ENCODE measurements around the gene SELENOO.

SELENOO gene

DNA sequence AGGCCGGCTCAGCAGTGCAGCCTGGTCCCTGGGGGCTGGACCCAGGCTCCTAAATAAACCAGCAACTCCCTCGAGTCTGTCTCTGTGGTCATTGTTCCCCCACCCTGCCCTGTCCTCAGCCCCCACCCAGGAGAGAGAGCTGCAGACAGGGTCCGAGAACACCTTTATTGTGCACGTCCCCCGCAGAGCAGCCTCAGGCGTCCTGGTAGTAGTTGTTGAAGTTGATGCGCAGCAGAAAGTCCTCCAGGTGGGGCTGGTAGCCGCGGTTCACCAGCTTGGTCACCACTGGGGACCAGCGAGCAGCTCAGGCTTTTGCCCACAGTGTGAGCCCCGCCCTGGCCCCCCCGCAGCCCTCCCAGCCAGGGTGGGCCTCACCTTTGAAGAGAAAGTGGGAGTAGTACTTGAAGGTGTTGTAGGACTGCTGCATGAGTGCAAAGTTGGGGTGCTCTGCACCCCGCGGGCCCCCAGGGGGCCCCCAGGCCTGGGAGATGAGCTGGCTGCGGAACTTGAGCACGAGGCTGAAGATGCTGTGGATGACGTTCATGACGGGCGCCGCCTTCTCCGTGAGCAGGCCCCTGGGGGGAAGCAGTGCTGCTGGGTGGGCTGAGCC lies 16.8 kb downstream of the SELENOO start:
- H3K36me3 ChIP-seq (ENCODE audit: control insufficient read depth, insufficient read depth, low read length), result peaks cover 78% of the 10 kb centered on the region
- no peak for DNase-seq
- no peaks in the 10 kb centered on the region for H3K27me3 ChIP-seq (replicated peaks; ENCODE audit: control insufficient read depth, insufficient read depth, low read length, poor library complexity, severe bottlenecking)
- H3K4me1 ChIP-seq (ENCODE audit: control insufficient read depth, insufficient read depth, low read length, poor library complexity, severe bottlenecking), result no peaks in the 10 kb centered on the region
- no peak overlapping the region for H3K4me3 ChIP-seq (ENCODE audit: insufficient read depth, low read depth, low read length, poor library complexity, severe bottlenecking)
- no peaks in the 10 kb centered on the region for H3K9me3 ChIP-seq (ENCODE audit: control insufficient read depth, low read length)
- H3K27ac ChIP-seq (ENCODE audit: insufficient read depth, low read length, poor library complexity, severe bottlenecking), result no peak overlapping the region

DNA sequence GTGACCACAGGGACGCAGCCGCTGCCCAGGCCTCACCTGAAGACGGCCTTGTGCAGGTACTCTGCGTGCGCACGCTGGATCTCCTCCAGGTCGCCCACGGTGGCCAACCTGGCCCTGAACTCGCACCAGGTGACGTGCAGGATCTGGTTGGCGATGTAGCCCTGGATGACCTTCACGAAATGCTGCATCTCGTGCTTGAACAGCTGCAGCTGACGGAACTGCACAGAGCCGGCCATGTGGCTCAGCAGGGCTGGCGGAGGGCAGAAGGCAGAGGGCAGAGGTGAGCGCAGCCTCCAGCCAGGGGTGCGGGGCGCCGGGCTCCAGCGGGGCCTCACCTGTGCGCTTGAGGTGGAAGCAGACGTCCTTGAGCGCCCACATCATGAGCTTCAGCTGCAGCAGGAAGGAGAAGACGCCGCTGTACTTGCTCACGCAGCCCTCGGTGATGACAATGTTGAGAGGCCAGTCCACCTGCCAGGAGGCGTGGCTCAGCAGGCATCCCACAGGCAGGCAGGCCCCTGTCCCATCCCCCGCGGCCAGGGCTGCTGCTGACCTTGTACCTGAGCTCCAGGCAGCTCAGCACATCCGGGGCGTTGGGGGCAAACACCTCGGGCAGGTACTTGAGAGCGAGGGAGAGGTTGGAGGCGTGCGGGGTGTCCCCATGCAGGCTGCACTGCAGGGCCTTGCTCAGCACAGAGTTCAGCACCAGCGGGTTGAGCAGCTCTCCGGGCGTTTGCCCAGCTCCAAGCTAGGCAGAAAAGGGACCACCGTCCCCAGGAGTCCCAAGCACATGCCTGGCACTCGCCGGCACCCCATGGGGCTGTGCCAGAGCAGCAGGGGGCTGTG lies 17.6 kb downstream of the SELENOO start:
- no peak for DNase-seq

DNA sequence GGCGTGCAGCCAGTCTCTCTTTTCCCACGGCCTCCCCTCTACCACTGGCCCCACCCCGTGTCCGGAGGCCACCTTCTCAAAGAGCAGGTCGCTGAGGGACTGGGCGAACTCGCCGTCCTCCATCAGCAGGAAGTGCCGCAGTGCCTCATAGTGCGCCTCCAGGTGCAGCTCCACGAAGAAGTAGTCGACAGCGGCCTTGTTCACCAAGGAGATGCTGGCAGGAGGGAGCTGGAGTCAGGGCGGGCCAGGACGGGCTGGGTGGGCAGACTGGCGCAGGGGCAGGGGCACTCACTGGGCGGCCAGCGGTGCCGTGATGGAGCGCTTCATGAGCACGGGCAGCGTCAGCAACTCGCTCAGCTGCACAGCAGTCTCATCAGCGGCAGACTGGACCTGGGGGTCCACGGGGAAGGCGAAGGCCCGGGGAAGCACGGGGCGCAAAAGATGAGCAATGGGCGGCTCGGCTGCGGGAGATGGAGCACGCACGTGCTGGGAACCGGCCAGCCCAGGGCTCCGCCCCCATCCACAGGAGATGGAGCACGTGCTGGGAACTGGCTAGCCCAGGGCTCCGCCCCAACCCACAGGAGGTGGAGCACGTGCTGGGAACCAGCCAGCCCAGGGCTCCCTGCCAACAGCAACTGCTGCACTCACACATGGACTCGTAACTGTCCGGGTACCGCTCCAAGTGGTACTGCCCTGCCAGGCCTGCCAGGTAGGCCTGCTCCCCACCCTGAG lies 18.4 kb downstream of the SELENOO start:
- Histone ChIP-seq H3K4me1 (ENCODE audit: control insufficient read depth, insufficient read depth, low read length, poor library complexity, severe bottlenecking) (no peaks in the 10 kb centered on the region), H3K27ac (ENCODE audit: insufficient read depth, low read length, poor library complexity, severe bottlenecking) (no peak overlapping the region), H3K4me3 (ENCODE audit: insufficient read depth, low read depth, low read length, poor library complexity, severe bottlenecking) (no peak overlapping the region), H3K36me3 (ENCODE audit: control insufficient read depth, insufficient read depth, low read length) (peaks cover 87% of the 10 kb centered on the region), H3K9me3 (ENCODE audit: control insufficient read depth, low read length) (no peaks in the 10 kb centered on the region), H3K27me3 (replicated peaks; ENCODE audit: control insufficient read depth, insufficient read depth, low read length, poor library complexity, severe bottlenecking) (no peaks in the 10 kb centered on the region)
- no peak for DNase-seq

More for the DNA sequence above, 17.6 kb downstream of the SELENOO start:
- no peaks in the 10 kb centered on the region for H3K4me1 ChIP-seq (ENCODE audit: control insufficient read depth, insufficient read depth, low read length, poor library complexity, severe bottlenecking)
- no peaks in the 10 kb centered on the region for H3K9me3 ChIP-seq (ENCODE audit: control insufficient read depth, low read length)
- no peak overlapping the region for H3K27ac ChIP-seq (ENCODE audit: insufficient read depth, low read length, poor library complexity, severe bottlenecking)
- H3K4me3 ChIP-seq (ENCODE audit: insufficient read depth, low read depth, low read length, poor library complexity, severe bottlenecking), result no peak overlapping the region
- no peaks in the 10 kb centered on the region for H3K27me3 ChIP-seq (replicated peaks; ENCODE audit: control insufficient read depth, insufficient read depth, low read length, poor library complexity, severe bottlenecking)
- peaks cover 84% of the 10 kb centered on the region for H3K36me3 ChIP-seq (ENCODE audit: control insufficient read depth, insufficient read depth, low read length)

DNA sequence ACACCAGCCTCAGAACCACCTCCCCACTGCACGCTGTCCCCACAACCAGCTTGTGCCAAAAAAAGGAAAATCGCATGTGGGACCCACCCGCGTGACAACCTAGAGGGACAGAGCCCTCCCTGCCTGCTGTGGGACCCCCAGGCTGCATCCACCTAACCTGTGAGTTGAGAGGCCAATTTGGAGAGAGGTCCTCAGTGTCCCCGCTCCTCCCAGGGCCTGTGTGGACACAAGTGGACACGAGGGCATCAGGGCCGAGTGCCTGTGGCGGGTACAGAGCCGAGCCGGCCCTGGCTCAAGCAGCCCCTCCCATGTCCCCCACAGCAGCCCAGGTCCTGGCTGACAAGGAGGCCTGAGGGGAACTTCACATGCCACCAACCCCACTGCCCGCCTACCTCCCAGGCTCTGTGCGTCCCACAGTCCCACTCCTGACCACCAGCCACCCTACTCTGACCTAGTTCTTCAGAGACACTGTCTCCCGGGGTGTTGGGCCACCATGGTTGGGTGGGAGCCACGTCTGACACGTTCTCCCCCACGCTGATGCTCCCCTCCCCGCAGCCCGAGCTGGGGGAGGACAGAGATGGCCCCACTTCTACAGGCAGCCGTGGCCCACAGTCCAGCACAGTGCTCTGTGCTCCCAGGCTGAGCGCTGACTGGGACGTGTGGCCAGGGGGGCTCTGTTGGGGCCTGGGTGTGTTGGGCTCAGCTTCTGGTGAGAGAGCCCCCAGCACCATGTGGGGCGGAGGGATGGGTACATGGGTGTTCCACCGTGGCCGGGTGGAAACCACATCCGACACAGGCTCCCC lies 19.2 kb downstream of the SELENOO start:
- Histone ChIP-seq H3K4me3 (ENCODE audit: insufficient read depth, low read depth, low read length, poor library complexity, severe bottlenecking) (no peak overlapping the region), H3K4me1 (ENCODE audit: control insufficient read depth, insufficient read depth, low read length, poor library complexity, severe bottlenecking) (no peaks in the 10 kb centered on the region), H3K9me3 (ENCODE audit: control insufficient read depth, low read length) (no peaks in the 10 kb centered on the region), H3K27ac (ENCODE audit: insufficient read depth, low read length, poor library complexity, severe bottlenecking) (no peak overlapping the region), H3K27me3 (replicated peaks; ENCODE audit: control insufficient read depth, insufficient read depth, low read length, poor library complexity, severe bottlenecking) (no peaks in the 10 kb centered on the region), H3K36me3 (ENCODE audit: control insufficient read depth, insufficient read depth, low read length) (peaks cover 90% of the 10 kb centered on the region)
- no peak for DNase-seq

DNA sequence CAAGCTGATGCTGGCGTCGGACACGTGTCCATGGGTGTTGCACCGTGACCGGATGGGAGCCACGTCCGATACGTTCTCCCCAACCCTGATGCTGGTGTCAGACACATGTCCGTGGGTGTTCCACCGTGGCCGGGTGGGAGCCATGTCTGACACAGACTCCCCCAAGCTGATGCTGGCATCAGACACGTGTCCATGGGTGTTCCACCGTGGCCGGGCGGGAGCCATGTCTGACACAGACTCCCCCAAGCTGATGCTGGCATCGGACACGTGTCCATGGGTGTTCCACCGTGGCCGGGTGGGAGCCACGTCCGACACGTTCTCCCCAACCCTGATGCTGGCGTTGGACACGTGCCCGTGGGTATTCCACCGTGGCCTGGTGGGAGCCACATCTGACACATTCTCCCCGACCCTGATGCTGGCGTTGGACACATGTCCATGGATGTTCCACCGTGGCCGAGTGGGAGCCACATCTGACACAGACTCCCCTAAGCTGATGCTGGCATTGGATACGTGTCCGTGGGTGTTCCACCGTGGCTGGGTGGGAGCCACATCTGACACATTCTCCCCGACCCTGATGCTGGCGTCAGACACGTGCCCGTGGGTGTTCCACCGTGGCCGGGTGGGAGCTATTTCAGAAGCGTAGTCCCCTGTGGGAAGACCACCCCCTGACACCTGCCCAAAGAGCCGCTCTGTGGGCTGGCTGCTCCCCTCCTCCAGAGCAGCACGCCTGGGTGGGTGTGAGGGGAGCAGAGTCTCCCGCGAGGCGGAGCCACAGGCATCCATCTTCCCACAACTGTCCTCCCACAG lies 20.0 kb downstream of the SELENOO start:
- H3K27me3 ChIP-seq (replicated peaks; ENCODE audit: control insufficient read depth, insufficient read depth, low read length, poor library complexity, severe bottlenecking), result no peaks in the 10 kb centered on the region
- peaks cover 91% of the 10 kb centered on the region for H3K36me3 ChIP-seq (ENCODE audit: control insufficient read depth, insufficient read depth, low read length)
- H3K4me3 ChIP-seq (ENCODE audit: insufficient read depth, low read depth, low read length, poor library complexity, severe bottlenecking), result no peak overlapping the region
- DNase-seq, result no peak
- H3K9me3 ChIP-seq (ENCODE audit: control insufficient read depth, low read length), result no peaks in the 10 kb centered on the region
- no peaks in the 10 kb centered on the region for H3K4me1 ChIP-seq (ENCODE audit: control insufficient read depth, insufficient read depth, low read length, poor library complexity, severe bottlenecking)
- H3K27ac ChIP-seq (ENCODE audit: insufficient read depth, low read length, poor library complexity, severe bottlenecking), result no peak overlapping the region

DNA sequence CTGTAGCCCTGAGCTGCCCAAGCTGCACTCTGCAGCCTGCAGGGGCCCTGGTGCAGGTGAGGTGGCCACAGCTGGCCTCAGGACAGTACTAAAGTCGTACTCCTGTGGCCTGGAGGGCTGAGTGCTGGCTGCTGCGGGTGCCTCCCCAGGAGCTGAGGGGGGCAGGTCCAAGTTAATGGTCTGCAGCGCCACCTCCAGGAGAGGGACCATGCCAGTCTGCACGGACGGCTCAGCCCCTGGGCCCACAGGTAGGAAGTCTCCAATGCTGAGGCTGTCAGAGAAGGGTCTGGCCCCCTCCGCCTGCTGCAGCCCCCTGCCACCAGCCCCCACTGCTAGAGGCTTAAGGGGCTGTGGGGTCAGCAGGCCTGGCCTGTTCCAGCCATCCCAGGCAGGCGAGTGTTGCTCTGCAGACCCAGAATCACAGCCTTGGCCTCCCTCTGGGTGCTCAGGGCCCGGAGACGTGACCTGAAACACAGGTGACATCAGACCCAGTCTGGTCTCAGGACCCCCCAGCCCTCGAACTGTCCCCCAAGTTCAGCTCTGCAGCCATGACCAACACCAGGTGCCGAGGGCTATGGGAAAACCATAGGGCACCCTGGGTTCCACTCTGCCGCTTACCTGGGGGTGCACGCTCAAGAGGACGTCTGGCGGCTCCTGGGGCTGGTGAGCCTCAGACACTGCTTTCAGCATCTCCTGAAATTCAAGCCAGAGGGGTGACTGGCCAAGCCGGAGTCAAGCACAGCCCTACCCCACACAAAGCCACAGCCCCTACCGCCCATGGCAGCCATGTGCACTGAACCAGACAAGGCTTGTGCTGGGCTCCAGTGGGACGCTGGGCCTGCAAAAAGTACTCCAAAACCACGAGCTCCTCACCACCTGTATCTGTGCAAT lies 20.8 kb downstream of the SELENOO start:
- Histone ChIP-seq H3K9me3 (ENCODE audit: control insufficient read depth, low read length) (no peaks in the 10 kb centered on the region), H3K36me3 (ENCODE audit: control insufficient read depth, insufficient read depth, low read length) (peaks cover 87% of the 10 kb centered on the region), H3K4me1 (ENCODE audit: control insufficient read depth, insufficient read depth, low read length, poor library complexity, severe bottlenecking) (no peaks in the 10 kb centered on the region), H3K27me3 (replicated peaks; ENCODE audit: control insufficient read depth, insufficient read depth, low read length, poor library complexity, severe bottlenecking) (no peaks in the 10 kb centered on the region), H3K27ac (ENCODE audit: insufficient read depth, low read length, poor library complexity, severe bottlenecking) (no peak overlapping the region), H3K4me3 (ENCODE audit: insufficient read depth, low read depth, low read length, poor library complexity, severe bottlenecking) (no peak overlapping the region)
- DNase-seq, result no peak

DNA sequence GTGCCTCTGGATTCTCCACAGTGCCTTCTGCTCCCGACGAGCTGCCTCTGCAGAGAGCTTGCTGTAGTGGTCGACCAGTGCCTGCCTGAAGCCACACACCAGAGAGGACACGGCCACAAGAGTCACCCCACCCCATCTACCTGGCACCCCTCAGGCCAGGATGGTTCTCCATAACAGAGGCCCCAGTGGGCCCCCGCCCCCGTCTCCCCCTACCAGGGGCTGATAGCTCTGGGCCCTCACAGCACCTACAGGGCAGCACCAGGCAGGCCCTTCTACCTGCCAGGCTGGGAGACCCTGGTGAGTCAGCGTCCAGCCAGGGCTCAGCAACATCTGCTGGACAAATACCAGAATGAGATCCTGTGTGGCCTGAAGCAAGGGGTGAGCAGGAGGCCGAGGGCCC lies 21.7 kb downstream of the SELENOO start:
- no peak for DNase-seq
- Histone ChIP-seq H3K27ac (ENCODE audit: insufficient read depth, low read length, poor library complexity, severe bottlenecking) (no peak overlapping the region), H3K4me1 (ENCODE audit: control insufficient read depth, insufficient read depth, low read length, poor library complexity, severe bottlenecking) (no peaks in the 10 kb centered on the region), H3K27me3 (replicated peaks; ENCODE audit: control insufficient read depth, insufficient read depth, low read length, poor library complexity, severe bottlenecking) (no peaks in the 10 kb centered on the region), H3K9me3 (ENCODE audit: control insufficient read depth, low read length) (no peaks in the 10 kb centered on the region), H3K36me3 (ENCODE audit: control insufficient read depth, insufficient read depth, low read length) (peaks cover 78% of the 10 kb centered on the region), H3K4me3 (ENCODE audit: insufficient read depth, low read depth, low read length, poor library complexity, severe bottlenecking) (no peak overlapping the region)

DNA sequence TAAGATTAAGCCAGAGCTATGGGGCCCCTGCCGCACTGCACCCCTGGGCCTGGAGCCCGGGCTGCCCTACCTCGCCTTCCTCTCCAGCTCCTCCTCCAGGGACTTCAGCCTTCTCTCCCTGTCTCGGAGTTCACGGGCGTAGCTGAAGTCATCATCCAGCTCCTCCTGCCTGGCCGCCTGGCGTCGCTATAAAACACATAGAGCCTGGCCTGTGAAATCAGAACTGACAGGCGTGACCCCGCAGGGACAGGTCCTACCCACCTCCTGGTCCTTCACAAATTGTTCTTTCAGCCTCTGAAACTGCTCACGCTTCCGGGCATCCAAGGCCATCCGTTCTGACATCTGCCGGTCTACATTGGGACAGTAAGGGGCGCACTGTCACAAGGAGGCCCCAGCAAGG lies 23.3 kb downstream of the SELENOO start:
- Histone ChIP-seq H3K27ac (ENCODE audit: insufficient read depth, low read length, poor library complexity, severe bottlenecking) (no peak overlapping the region), H3K9me3 (ENCODE audit: control insufficient read depth, low read length) (no peaks in the 10 kb centered on the region), H3K36me3 (ENCODE audit: control insufficient read depth, insufficient read depth, low read length) (peaks cover 72% of the 10 kb centered on the region), H3K4me3 (ENCODE audit: insufficient read depth, low read depth, low read length, poor library complexity, severe bottlenecking) (no peak overlapping the region), H3K4me1 (ENCODE audit: control insufficient read depth, insufficient read depth, low read length, poor library complexity, severe bottlenecking) (no peaks in the 10 kb centered on the region), H3K27me3 (replicated peaks; ENCODE audit: control insufficient read depth, insufficient read depth, low read length, poor library complexity, severe bottlenecking) (no peaks in the 10 kb centered on the region)
- DNase-seq, result no peak

All from effector memory CD4-positive, alpha-beta T cell (primary cell).